Neural cell (in vitro differentiated cells): ENCODE measurements around the gene LRRC18. TPM values are rescaled to one million over a fixed set of nuclear protein-coding genes. Genes with fewer than 3 reads are reported as not detected.

Experiments
- H2AFZ ChIP-seq: fragments of 200-600, 300-800 bp; sonication (generic), shearing (Covaris generic); 2 replicates; pipeline ENCODE4 v1.6.0; 2014; ENCODE audit warnings: low read depth, mild to moderate bottlenecking, antibody characterized with exemption, low read length, moderate library complexity
- H3F3A ChIP-seq: fragments of 200-600 bp; shearing (Covaris generic); 2 replicates; pipeline ENCODE4 v1.6.1; 2016; ENCODE audit warnings: mild to moderate bottlenecking, moderate library complexity, mixed read lengths, antibody characterized with exemption, low read length; ENCODE audit not compliant: insufficient read depth, poor library complexity, severe bottlenecking
- H3K27ac ChIP-seq: fragments of 200-600, 300-800 bp; sonication (generic), shearing (Covaris generic); 2 replicates; pipeline ENCODE4 v1.5.1; 2014; ENCODE audit warnings: mild to moderate bottlenecking, low read length, moderate library complexity
- H3K27me3 ChIP-seq: fragments of 300-800, 200-600 bp; sonication (generic), shearing (Covaris generic); 2 replicates; pipeline ENCODE4 v1.6.0; 2014; ENCODE audit warnings: mild to moderate bottlenecking, low read depth, low read length, moderate library complexity; ENCODE audit not compliant: insufficient read depth
- H3K36me3 ChIP-seq: fragments of 300-800, 200-600 bp; sonication (generic), shearing (Covaris generic); 2 replicates; pipeline ENCODE4 v1.5.1; 2014; ENCODE audit warnings: mild to moderate bottlenecking, antibody characterized with exemption, low read length, moderate library complexity; ENCODE audit not compliant: insufficient read depth
- H3K4me2 ChIP-seq: fragments of 300-800, 200-600 bp; sonication (generic), shearing (Covaris generic); 2 replicates; pipeline ENCODE4 v1.6.0; 2014; ENCODE audit warnings: mild to moderate bottlenecking, low read length
- H3K4me3 ChIP-seq: fragments of 300-800, 200-600 bp; sonication (generic), shearing (Covaris generic); 2 replicates; pipeline ENCODE4 v1.5.1; 2014; ENCODE audit warnings: mild to moderate bottlenecking, low read length, moderate library complexity
- H3K79me2 ChIP-seq: fragments of 200-600 bp; shearing (Covaris generic); replicated peaks from 2 replicates; pipeline ENCODE4 v1.6.0; 2014; ENCODE audit warnings: mild to moderate bottlenecking, low read length, moderate library complexity; ENCODE audit not compliant: insufficient read depth
- H3K9ac ChIP-seq: fragments of 300-800, 200-600 bp; sonication (generic), shearing (Covaris generic); 2 replicates; pipeline ENCODE4 v1.6.1; 2016; ENCODE audit warnings: mild to moderate bottlenecking, low read length, mixed read lengths
- H3K9me2 ChIP-seq: fragments of 200-600 bp; shearing (Covaris generic); 2 replicates; pipeline ENCODE4 v1.6.1; 2016; ENCODE audit warnings: mild to moderate bottlenecking, low read length, mixed read lengths; ENCODE audit not compliant: insufficient read depth
- H3K9me3 ChIP-seq: fragments of 200-600, 300-800 bp; sonication (generic), shearing (Covaris generic); 2 replicates; pipeline ENCODE4 v1.6.1; 2016; ENCODE audit warnings: mild to moderate bottlenecking, mixed run types, low read length, moderate library complexity, mixed read lengths
- H4K20me1 ChIP-seq: fragments of 200-600 bp; shearing (Covaris generic); 2 replicates; pipeline ENCODE4 v1.6.1; 2016; ENCODE audit warnings: mild to moderate bottlenecking, mixed run types; ENCODE audit not compliant: insufficient read depth
- EP300 ChIP-seq: fragments of 450-650 bp; conservative IDR thresholded peaks from 2 replicates; pipeline ENCODE4 v1.6.1; 2014; ENCODE audit warnings: antibody characterized with exemption, mild to moderate bottlenecking, moderate library complexity; ENCODE audit not compliant: poor library complexity, severe bottlenecking
- EZH2 ChIP-seq: fragments of 200-600, 300-800 bp; shearing (Covaris generic), sonication (generic); IDR thresholded peaks from 2 replicates; pipeline ENCODE4 v1.6.1; 2014; ENCODE audit warnings: antibody characterized with exemption, low read length, borderline replicate concordance, mild to moderate bottlenecking; ENCODE audit not compliant: insufficient read depth, poor library complexity, severe bottlenecking
- MXI1 ChIP-seq: fragments of 450-650 bp; conservative IDR thresholded peaks from 2 replicates; pipeline ENCODE4 v1.6.1; 2014; ENCODE audit warnings: antibody characterized with exemption, mild to moderate bottlenecking; ENCODE audit not compliant: poor library complexity, severe bottlenecking
- POLR2AphosphoS5 ChIP-seq: IDR thresholded peaks from 2 replicates; pipeline ENCODE4 v1.6.1; 2012
- RAD21 ChIP-seq: fragments of 450-650 bp; conservative IDR thresholded peaks from 2 replicates; pipeline ENCODE4 v1.6.1; 2014; ENCODE audit warnings: antibody characterized with exemption, mild to moderate bottlenecking, moderate library complexity
- TAF1 ChIP-seq: IDR thresholded peaks from 2 replicates; pipeline ENCODE4 v1.6.1; 2012; ENCODE audit warnings: low read depth
- polyA plus RNA-seq: library from polyadenylated mRNA; depleted of rRNA; stranded (reverse); fragments of >200 nt; gene quantifications from 2 replicates; pipeline ENCODE4 v1.2.3, GENCODE V29; 2014
- TF ChIP-seq, protein P1 (sequence below): fragments of 450-650 bp; IDR thresholded peaks from 2 replicates; pipeline ENCODE4 v1.5.1; 2014; ENCODE audit warnings: antibody characterized with exemption, mild to moderate bottlenecking, moderate library complexity; ENCODE audit not compliant: poor library complexity, severe bottlenecking
- TF ChIP-seq, protein P2 (sequence below): IDR thresholded peaks from 2 replicates; pipeline ENCODE4 v1.6.1; 2012; ENCODE audit warnings: borderline replicate concordance

The LRRC18 gene
- polyA plus RNA-seq, 1 donor from 2014 or later, result not detected

DNA sequence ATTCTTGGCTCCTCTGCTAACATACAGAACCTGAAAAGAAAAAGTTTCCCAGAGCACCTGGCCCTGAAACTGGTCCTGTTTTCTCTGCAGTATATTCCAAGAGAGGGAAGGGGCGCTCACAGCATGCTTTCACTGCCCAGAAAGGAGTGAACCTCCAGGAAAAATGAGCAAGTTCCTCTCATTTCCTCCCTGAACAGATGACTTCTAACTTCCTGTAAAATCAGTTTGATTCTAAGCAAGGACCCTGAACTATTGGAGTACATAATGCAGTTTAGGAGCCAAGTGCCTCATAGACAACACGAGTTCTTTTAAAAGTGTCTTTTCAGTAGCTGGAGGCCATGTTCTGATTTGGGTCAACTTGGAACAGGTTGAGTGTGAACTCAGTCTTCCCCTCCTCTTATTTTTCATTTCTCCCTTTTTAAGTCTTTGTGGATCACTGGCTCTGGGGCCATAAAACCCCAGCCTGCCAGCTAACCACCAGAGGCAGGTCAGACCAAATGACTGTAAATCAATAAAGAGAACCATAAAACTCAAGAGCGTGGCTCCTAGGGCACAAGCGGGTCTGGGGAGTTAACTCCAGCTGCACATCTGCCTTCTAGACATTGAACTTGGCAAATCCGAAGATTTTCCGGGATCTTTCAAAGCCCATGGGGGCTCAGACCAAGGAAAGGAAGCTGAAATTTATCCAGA lies 5.9 kb upstream of the LRRC18 start:
- H3K27ac ChIP-seq, result no peak overlapping the region
- no peak overlapping the region for H2AFZ ChIP-seq
- no peaks in the 10 kb centered on the region for H3K36me3 ChIP-seq
- no peaks in the 10 kb centered on the region for H3K27me3 ChIP-seq
- H3K9ac ChIP-seq, result no peak overlapping the region
- H3K9me3 ChIP-seq, result no peaks in the 10 kb centered on the region
- H3K4me2 ChIP-seq, result no peak overlapping the region
- H3K79me2 ChIP-seq, result no peaks in the 10 kb centered on the region
- TF ChIP-seq POLR2AphosphoS5 (no peak), EP300 (no peak), EZH2 (no peak), RAD21 (no peak)
- TF ChIP-seq, protein P1, sequence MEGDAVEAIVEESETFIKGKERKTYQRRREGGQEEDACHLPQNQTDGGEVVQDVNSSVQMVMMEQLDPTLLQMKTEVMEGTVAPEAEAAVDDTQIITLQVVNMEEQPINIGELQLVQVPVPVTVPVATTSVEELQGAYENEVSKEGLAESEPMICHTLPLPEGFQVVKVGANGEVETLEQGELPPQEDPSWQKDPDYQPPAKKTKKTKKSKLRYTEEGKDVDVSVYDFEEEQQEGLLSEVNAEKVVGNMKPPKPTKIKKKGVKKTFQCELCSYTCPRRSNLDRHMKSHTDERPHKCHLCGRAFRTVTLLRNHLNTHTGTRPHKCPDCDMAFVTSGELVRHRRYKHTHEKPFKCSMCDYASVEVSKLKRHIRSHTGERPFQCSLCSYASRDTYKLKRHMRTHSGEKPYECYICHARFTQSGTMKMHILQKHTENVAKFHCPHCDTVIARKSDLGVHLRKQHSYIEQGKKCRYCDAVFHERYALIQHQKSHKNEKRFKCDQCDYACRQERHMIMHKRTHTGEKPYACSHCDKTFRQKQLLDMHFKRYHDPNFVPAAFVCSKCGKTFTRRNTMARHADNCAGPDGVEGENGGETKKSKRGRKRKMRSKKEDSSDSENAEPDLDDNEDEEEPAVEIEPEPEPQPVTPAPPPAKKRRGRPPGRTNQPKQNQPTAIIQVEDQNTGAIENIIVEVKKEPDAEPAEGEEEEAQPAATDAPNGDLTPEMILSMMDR, result no peak
- TF ChIP-seq, protein P2, sequence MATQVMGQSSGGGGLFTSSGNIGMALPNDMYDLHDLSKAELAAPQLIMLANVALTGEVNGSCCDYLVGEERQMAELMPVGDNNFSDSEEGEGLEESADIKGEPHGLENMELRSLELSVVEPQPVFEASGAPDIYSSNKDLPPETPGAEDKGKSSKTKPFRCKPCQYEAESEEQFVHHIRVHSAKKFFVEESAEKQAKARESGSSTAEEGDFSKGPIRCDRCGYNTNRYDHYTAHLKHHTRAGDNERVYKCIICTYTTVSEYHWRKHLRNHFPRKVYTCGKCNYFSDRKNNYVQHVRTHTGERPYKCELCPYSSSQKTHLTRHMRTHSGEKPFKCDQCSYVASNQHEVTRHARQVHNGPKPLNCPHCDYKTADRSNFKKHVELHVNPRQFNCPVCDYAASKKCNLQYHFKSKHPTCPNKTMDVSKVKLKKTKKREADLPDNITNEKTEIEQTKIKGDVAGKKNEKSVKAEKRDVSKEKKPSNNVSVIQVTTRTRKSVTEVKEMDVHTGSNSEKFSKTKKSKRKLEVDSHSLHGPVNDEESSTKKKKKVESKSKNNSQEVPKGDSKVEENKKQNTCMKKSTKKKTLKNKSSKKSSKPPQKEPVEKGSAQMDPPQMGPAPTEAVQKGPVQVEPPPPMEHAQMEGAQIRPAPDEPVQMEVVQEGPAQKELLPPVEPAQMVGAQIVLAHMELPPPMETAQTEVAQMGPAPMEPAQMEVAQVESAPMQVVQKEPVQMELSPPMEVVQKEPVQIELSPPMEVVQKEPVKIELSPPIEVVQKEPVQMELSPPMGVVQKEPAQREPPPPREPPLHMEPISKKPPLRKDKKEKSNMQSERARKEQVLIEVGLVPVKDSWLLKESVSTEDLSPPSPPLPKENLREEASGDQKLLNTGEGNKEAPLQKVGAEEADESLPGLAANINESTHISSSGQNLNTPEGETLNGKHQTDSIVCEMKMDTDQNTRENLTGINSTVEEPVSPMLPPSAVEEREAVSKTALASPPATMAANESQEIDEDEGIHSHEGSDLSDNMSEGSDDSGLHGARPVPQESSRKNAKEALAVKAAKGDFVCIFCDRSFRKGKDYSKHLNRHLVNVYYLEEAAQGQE, result no peak
- no peak overlapping the region for H3K4me3 ChIP-seq
- no peaks in the 10 kb centered on the region for H3F3A ChIP-seq
- H4K20me1 ChIP-seq, result no peaks in the 10 kb centered on the region
- H3K9me2 ChIP-seq, result no peaks in the 10 kb centered on the region

DNA sequence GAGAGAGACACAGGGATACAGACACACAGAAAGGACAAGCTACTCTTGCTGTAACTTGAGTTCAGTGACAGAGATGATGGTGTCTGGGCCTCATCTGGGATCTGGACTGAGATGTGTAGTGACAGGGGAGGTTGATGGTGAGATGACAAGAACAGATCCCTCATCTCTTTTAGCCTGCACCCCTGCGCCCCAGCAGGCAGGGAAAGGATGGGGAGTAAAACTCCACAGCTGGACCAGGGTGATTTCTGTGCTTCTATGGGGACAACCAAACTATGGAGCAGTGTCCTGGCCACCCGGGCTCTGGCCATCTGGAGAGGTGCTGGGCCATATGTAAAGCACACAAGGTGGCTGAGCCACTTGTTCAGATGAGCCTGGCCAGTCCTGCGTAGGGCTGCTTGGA lies 4.5 kb upstream of the LRRC18 start:
- Histone ChIP-seq H3K4me3 (no peak overlapping the region), H3K79me2 (no peaks in the 10 kb centered on the region), H3K9me3 (no peaks in the 10 kb centered on the region), H3K9ac (no peak overlapping the region), H3K4me2 (no peak overlapping the region), H2AFZ (no peak overlapping the region), H4K20me1 (no peaks in the 10 kb centered on the region), H3K27ac (no peak overlapping the region), H3K27me3 (no peaks in the 10 kb centered on the region), H3K9me2 (no peaks in the 10 kb centered on the region), H3F3A (no peaks in the 10 kb centered on the region), H3K36me3 (no peaks in the 10 kb centered on the region)
- TF ChIP-seq TAF1 (no peak), EP300 (no peak), RAD21 (no peak), POLR2AphosphoS5 (no peak), EZH2 (no peak), MXI1 (no peak)
- TF ChIP-seq, protein P1, result no peak
